ENCODE data around the gene HOXA4.

Gene HOXA4

GRCh38 chr7:27169658-27170425 lies 39.3 kb upstream of the HOXA4 start:
- no peak for DNase-seq

DNA sequence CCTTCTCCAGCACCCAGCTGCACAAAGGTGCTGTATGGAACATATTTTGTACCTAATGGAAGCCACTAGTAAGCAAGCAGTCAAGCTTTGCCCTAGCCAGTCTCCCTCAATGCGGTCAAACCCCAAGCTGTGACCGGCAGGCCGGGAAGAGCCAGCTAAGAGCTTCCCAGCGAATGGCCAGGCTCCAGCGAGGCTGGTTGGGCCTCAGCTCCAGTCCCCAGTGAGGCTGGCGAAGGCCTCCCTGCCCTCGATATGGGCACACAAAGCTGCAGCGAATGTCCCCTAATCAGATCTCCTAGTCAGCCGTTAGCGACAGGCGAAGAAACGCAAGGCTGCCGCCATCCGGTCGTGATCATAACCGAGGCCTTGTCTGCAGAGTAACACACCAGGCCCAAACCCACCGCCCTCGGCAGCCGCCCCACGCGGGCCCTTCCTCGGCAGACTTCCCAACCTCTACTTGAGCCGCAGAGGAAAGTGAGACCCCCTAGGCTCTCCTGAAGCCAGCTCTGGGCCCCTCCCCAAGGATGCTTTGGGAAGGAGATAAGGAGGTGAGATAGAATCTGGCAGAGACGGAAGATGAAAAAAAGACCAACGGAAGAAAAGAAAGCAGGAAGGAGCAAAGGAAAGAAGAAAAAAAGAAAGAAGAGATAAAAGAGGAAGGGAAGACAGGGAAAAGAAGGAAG lies 37.8 kb upstream of the HOXA4 start:
- DNase-seq: peak; percentile 79

DNA sequence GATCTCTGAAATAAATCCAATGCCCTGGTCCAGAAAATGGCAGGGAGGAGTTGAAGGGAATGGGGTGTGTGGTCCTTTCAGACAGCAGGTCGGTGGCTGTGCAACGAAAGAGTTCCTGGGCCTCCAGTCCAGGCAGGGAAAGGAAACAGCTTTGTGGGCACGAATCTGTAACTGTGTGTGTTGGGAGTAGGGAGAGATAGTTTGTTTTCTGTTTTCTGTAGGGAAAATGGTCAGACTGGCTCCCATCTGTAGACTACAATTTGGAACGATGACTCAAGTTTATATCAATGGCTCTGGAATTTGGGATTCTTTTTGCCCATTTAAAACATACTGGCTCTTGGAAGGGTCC lies 37.3 kb upstream of the HOXA4 start:
- DNase-seq: no peak

GRCh38 chr7:27166531-27167505 lies 36.3 kb upstream of the HOXA4 start:
- DNase-seq: no peak

DNA sequence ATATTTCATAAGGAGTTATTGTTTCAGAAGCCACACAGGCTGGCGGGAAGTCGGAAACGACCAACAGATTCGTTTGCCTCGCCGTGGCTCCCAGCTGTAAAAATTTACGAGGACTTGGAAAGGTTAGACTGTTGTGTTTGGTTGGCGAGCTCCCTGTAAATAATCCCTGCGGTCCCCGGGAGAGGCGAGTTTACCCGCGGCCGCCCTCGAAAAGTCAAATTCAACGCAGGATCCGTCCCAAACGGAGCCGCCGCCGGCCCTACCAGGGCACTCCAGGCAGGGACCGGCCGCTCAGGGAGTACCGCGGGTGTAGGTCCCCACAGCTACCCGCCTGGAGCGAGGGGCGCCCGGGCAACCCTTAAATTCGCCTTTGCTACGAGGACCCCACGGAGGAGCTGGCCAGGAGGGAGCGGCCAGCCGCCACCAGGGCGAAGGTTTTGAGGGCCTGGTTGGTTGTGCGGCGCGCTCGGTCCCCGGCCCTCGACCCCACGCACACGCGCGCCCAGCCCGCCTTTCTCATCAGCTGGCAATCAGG lies 35.5 kb upstream of the HOXA4 start:
- no peak for DNase-seq

DNA sequence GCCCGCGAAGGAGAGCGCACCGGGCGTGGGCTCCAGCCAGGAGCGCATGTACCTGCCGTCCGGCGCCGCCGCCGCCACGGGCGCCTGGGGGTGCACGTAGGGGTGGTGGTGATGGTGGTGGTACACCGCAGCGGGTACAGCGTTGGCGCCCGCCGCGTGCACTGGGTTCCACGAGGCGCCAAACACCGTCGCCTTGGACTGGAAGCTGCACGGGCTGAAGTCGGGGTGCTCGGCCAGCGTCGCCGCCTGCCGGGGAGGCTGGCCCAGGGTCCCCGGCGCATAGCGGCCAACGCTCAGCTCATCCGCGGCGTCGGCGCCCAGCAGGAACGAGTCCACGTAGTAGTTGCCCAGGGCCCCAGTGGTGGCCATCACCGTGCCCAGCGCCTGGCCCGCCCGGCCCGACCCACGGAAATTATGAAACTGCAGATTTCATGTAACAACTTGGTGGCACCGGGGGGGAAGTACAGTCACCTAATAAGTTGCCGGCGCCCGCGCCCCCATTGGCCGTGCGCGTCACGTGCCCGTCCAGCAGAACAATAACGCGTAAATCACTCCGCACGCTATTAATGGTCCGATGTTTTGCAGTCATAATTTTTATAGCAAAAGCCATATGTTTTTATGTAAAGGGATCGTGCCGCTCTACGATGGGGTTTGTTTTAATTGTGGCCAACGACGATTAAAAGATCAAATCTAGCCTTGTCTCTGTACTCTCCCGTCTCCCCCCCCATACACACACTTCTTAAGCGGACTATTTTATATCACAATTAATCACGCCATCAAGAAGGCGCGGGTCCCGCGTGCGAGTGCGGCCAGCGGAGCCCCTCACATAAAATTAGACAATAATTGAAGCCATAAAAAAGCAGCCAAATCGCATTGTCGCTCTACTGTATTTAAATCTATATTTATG lies 34.8 kb upstream of the HOXA4 start, which contains the start of gene HOXA9:
Gene HOXA9, minus strand, starts transcription at position 449 of the 907 bp plus-strand sequence. Its CDS starts 80 bp downstream, at position 369.
- DNase-seq: peak; percentile 75

DNA sequence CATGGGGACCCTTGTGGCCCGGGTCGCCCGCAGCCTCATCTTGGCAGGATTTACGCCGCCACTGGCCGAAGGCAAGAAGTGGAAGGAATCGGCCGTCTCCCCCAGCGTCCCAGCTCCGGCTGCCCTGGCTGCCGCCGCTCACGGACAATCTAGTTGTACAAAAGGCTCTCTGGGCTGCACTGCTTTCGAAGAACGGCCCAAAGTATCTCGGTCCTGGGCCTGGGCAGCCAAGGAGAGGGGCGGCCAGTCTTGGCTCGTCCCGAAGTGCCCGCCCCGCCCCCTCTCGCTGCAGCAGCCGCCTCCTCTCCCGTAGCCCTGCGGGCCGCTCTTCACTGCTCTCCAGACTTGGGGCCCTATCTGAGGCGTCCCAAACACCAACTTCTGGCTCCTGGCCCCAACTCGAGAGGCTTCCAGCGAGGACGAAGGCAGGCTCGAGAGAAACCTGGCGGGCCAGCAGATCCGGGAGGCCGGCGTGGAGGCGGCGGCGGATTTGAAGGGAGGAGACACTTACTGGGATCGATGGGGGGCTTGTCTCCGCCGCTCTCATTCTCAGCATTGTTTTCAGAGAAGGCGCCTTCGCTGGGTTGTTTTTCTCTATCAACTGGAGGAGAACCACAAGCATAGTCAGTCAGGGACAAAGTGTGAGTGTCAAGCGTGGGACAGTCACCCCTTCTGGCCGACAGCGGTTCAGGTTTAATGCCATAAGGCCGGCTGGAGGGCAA lies 34.0 kb upstream of the HOXA4 start:
- DNase-seq: no peak

DNA sequence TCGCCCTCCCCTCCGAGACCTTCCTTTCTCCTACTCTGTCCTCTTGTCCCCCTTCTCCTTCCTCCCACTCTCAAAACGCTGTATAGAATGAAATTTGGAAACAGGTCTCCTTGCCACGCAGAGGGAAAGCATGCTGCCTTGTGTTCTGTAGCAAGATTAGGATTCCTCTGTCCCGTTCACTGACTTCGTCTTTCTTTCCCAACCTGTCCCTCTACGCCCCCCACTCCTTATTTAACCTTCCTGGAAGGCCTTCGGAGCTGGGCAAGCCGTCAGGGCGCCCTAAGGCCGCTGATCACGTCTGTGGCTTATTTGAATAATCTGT lies 33.4 kb upstream of the HOXA4 start:
- DNase-seq: no peak

- no peak for DNase-seq
These were observed 32.9 kb upstream of the HOXA4 start for GRCh38 chr7:27163288-27164044.

GRCh38 chr7:27162561-27163287 lies 32.2 kb upstream of the HOXA4 start:
- DNase-seq: no peak

GRCh38 chr7:27161721-27162560 lies 31.4 kb upstream of the HOXA4 start:
- no peak for DNase-seq

DNA sequence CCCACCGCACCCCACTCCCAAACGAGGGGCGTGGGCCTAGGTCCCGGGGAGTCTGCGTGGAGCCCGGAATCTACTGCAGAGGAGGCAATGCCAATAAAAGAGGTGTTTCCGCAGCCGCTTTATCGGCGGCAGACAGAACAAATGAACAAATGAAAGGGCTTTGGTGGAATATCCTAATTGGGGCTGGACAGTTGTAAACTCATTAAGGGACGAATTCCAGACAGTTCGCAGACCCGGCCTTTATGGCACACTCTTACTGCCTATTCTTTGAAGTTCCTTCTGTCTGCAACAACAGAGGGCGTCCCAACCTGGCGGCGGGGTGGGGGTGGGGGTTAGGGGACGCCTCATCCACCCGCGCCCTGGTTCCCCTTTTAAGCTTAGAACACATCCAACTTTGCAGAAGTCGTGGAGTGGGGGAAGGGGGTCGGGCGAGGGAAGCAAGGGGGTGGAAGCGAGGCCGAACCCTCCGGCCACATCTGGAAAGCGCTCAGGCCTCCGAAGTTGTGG lies 30.7 kb upstream of the HOXA4 start:
- DNase-seq: no peak

- DNase-seq: peak; percentile 75
These were observed 30.1 kb upstream of the HOXA4 start for GRCh38 chr7:27160546-27161213.

- no peak for DNase-seq
These were observed 29.6 kb upstream of the HOXA4 start for GRCh38 chr7:27160145-27160545.

DNA sequence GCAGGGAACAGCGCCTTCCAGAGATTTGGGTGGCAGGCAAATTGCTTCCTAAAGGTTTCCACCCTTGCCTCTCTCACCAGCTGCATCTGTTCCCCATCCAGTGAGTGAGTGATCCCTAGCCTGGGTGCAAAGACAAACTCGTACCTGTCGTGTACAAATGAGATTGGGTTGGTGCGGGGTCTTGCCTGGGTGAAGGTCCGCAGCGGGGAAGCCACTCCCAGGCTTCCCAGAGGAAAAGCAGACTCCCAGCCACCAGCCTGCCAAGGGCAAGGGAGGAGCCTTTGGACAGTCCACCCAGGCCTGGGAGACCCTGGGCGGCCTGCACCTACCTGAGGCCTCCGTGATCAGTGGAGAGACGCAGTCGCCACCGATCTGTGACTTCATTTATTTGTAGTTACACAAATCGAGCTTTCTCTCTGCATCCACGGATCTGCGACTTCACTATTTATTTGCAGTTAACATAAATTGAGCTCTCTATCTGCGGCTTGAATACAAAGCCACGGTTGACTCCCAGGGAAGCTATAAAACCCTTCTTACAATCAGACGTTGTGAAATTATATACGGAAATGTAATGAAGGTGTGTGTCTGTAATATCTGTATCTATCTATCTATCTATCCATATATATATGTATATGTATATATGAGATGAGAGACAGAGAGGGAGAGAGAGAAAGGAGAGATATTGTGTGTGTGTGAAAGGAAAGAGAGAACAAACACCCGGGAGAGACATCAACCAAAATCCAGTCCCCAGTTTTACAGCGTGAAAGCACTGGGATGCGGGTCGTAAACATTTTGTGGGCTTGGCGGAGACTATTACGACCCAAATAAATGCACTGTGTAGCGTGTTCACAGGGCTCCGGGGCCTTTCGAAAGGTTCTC lies 28.9 kb upstream of the HOXA4 start:
- no peak for DNase-seq

DNA sequence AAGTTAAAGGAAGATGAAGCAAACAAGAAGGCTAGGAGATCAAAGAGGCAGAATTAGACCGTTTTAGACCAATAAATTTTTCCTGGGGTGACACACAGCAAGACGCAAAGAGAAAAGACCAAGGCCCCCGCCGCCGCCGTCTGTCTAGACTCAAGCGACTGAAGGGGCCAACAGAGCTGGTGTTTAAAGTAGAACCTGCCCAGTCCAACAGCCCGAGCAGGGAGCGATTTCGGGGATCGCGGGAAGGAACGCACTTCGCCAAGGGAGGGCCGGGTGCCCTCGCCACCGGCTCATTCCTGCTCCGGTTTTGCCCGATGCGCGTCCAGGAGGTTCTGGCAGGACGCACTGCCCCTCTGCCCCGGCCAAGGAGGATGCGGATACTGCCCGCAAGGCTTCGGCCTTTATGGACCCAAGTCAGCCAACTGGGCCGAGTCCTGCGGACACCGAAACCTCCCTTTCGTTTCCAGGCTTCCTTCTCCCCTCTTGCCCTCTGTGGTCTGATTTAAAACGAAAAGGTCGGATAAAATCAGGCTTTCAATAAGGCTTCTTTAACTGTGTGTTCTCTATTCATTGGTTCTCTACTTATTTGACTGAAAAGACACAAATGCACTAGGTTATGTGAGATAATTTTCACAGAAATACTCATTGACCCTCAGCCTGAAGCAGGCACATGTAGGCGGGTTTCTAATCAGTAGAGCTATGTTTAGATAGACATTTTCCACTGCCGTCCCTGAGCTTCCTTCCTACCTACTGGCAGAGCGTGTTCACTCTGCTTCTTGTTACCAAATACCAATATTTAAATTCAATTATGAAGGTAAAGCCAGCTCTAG lies 28.1 kb upstream of the HOXA4 start:
- DNase-seq: no peak

All from hematopoietic multipotent progenitor cell treated with erythropoietin and hydrocortisone succinate and interleukin-3 and kit ligand, for 8 days (in vitro differentiated cells).